ENCODE measurements around the gene FGF14. TPM values are rescaled to one million over a fixed set of nuclear protein-coding genes. Genes with fewer than 3 reads are reported as not detected.

Gene FGF14
- total and polyA plus RNA-seq, 2 donors (not counting 3 experiments of a cell fraction or from before 2014, with no cell fraction given), result not detected

- intact Hi-C loops (cut with micrococcal nuclease) (no loop called here), dilution Hi-C loops (cut with MboI; ENCODE audit: extremely low pct_ligation_motif_present, low sequenced_read_pairs) (no loop called here)
- Histone ChIP-seq H3K9ac (replicated peaks; ENCODE audit: extremely low read depth, insufficient read depth, low read length) (no peak overlapping the region), H3K9me3 (replicated peaks; ENCODE audit: control insufficient read depth, insufficient read depth, low read length) (no peaks in the 10 kb centered on the region), H2AFZ (ENCODE audit: low read depth, low read length) (no peak overlapping the region), H4K20me1 (replicated peaks; ENCODE audit: control insufficient read depth, extremely low read depth, insufficient read depth, low read length) (no peaks in the 10 kb centered on the region), H3K79me2 (ENCODE audit: control insufficient read depth, insufficient read depth, low read length) (no peaks in the 10 kb centered on the region), H3K9me1 (replicated peaks; ENCODE audit: control insufficient read depth, extremely low read depth, insufficient read depth, low read length) (no peaks in the 10 kb centered on the region), H3K4me1 (ENCODE audit: control insufficient read depth, extremely low read depth, insufficient read depth, low read length) (no peaks in the 10 kb centered on the region), H3K27ac (ENCODE audit: insufficient read depth, low read depth, low read length) (no peak overlapping the region), H3K4me3 (replicated peaks in 1 of 3; ENCODE audit: insufficient read depth in 1 of 3, low read depth in 1 of 3, low read length in 3 of 3) (no peak overlapping the region), H3K36me3 (ENCODE audit: control insufficient read depth in 2 of 2, extremely low read depth in 1 of 2, insufficient read depth in 2 of 2, low read length in 2 of 2) (no peaks in the 10 kb centered on the region), H3K4me2 (ENCODE audit: insufficient read depth, low read length) (no peak overlapping the region), H3K27me3 (ENCODE audit: control insufficient read depth in 2 of 2, insufficient read depth in 2 of 2, low read length in 2 of 2) (no peaks in the 10 kb centered on the region)
- POLR2A ChIA-PET, result no interaction called here
- no TSS peak for BruUV-seq (replicated peaks)
- no peak for FAIRE-seq
- DNase-seq (ENCODE audit: low read depth, low spot score), result no peak
- CTCF ChIA-PET, result no interaction called here
- TF ChIP-seq, protein P1, sequence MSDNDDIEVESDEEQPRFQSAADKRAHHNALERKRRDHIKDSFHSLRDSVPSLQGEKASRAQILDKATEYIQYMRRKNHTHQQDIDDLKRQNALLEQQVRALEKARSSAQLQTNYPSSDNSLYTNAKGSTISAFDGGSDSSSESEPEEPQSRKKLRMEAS (IDR thresholded peaks at IDR 0.05; ENCODE audit: insufficient read depth, insufficient read length), result no peak
- TF ChIP-seq, protein P2, sequence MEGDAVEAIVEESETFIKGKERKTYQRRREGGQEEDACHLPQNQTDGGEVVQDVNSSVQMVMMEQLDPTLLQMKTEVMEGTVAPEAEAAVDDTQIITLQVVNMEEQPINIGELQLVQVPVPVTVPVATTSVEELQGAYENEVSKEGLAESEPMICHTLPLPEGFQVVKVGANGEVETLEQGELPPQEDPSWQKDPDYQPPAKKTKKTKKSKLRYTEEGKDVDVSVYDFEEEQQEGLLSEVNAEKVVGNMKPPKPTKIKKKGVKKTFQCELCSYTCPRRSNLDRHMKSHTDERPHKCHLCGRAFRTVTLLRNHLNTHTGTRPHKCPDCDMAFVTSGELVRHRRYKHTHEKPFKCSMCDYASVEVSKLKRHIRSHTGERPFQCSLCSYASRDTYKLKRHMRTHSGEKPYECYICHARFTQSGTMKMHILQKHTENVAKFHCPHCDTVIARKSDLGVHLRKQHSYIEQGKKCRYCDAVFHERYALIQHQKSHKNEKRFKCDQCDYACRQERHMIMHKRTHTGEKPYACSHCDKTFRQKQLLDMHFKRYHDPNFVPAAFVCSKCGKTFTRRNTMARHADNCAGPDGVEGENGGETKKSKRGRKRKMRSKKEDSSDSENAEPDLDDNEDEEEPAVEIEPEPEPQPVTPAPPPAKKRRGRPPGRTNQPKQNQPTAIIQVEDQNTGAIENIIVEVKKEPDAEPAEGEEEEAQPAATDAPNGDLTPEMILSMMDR (IDR thresholded peaks at IDR 0.05; ENCODE audit: extremely low read depth in 1 of 2, insufficient read depth in 1 of 2, low read depth in 1 of 2, low read length in 2 of 2), result no peak
- TF ChIP-seq EZH2 (IDR thresholded peaks at IDR 0.05; ENCODE audit: borderline replicate concordance, low read depth, low read length, severe bottlenecking) (no peak), GATA2 (IDR thresholded peaks at IDR 0.05; ENCODE audit: insufficient read depth, insufficient read length, low read depth, low read length) (no peak)
Observed at GRCh38 chr13:102276404-102276803, 125.4 kb downstream of the FGF14 start.

DNA sequence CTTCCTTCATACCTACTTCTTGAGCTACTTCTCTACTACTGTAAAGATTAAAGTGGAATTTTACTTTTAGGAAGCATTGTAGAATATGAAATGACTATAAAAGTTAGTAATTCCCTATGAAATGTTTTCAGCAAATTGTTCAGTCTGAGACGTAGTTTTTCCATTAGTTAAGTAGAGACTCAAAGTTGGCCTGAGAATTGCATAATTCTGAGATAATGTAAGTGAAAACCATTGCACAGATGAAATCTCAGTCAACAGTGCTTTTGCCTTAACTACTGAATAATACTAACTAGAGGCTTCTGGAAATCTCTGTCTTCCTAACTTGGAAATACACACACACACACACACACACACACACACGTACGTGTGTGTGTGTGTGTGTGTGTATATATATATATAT is 125.9 kb downstream of the FGF14 start:
- Histone ChIP-seq H3K27ac (ENCODE audit: insufficient read depth, low read depth, low read length) (no peak overlapping the region), H3K79me2 (ENCODE audit: control insufficient read depth, insufficient read depth, low read length) (no peaks in the 10 kb centered on the region), H3K4me1 (ENCODE audit: control insufficient read depth, extremely low read depth, insufficient read depth, low read length) (no peaks in the 10 kb centered on the region), H2AFZ (ENCODE audit: low read depth, low read length) (no peak overlapping the region), H3K4me3 (replicated peaks in 1 of 3; ENCODE audit: insufficient read depth in 1 of 3, low read depth in 1 of 3, low read length in 3 of 3) (no peak overlapping the region), H3K36me3 (ENCODE audit: control insufficient read depth in 2 of 2, extremely low read depth in 1 of 2, insufficient read depth in 2 of 2, low read length in 2 of 2) (no peaks in the 10 kb centered on the region), H3K4me2 (ENCODE audit: insufficient read depth, low read length) (no peak overlapping the region), H3K9me3 (replicated peaks; ENCODE audit: control insufficient read depth, insufficient read depth, low read length) (no peaks in the 10 kb centered on the region), H3K27me3 (ENCODE audit: control insufficient read depth in 2 of 2, insufficient read depth in 2 of 2, low read length in 2 of 2) (no peaks in the 10 kb centered on the region), H3K9ac (replicated peaks; ENCODE audit: extremely low read depth, insufficient read depth, low read length) (no peak overlapping the region), H3K9me1 (replicated peaks; ENCODE audit: control insufficient read depth, extremely low read depth, insufficient read depth, low read length) (no peaks in the 10 kb centered on the region), H4K20me1 (replicated peaks; ENCODE audit: control insufficient read depth, extremely low read depth, insufficient read depth, low read length) (no peaks in the 10 kb centered on the region)
- intact Hi-C loops (cut with micrococcal nuclease), result no loop called here
- CTCF ChIA-PET, result no interaction called here
- no peak for DNase-seq (ENCODE audit: low read depth, low spot score)
- no peak for TF ChIP-seq EZH2 (IDR thresholded peaks at IDR 0.05; ENCODE audit: borderline replicate concordance, low read depth, low read length, severe bottlenecking)
- no peak for TF ChIP-seq MYC (IDR thresholded peaks at IDR 0.05; ENCODE audit: low read depth, low read length)
- TF ChIP-seq, protein P2 (IDR thresholded peaks at IDR 0.05; ENCODE audit: extremely low read depth in 1 of 2, insufficient read depth in 1 of 2, low read depth in 1 of 2, low read length in 2 of 2), result no peak
- TF ChIP-seq POLR2AphosphoS5 (IDR thresholded peaks at IDR 0.05; ENCODE audit: insufficient read depth, low read depth, low read length), result no peak
- no peak for TF ChIP-seq FOS (IDR thresholded peaks at IDR 0.05; ENCODE audit: borderline replicate concordance, insufficient read depth, low read length)
- no peak for TF ChIP-seq POLR2A (IDR thresholded peaks at IDR 0.05; ENCODE audit: low read depth, low read length)
- dilution Hi-C loops (cut with MboI; ENCODE audit: extremely low pct_ligation_motif_present, low sequenced_read_pairs), result no loop called here
- no peak for FAIRE-seq
- no TSS peak for BruUV-seq (replicated peaks)
- POLR2A ChIA-PET, result no interaction called here
